GM19328 (cell line): ENCODE results near the gene CCDC13.

Source experiments
- ATAC-seq: cut with Tn5 transposase; IDR thresholded peaks from one replicate; pipeline ENCODE4 v1.9.1; 2021; ENCODE audit warnings: mild to moderate bottlenecking, moderate library complexity; ENCODE audit not compliant: unreplicated experiment

Gene CCDC13

DNA sequence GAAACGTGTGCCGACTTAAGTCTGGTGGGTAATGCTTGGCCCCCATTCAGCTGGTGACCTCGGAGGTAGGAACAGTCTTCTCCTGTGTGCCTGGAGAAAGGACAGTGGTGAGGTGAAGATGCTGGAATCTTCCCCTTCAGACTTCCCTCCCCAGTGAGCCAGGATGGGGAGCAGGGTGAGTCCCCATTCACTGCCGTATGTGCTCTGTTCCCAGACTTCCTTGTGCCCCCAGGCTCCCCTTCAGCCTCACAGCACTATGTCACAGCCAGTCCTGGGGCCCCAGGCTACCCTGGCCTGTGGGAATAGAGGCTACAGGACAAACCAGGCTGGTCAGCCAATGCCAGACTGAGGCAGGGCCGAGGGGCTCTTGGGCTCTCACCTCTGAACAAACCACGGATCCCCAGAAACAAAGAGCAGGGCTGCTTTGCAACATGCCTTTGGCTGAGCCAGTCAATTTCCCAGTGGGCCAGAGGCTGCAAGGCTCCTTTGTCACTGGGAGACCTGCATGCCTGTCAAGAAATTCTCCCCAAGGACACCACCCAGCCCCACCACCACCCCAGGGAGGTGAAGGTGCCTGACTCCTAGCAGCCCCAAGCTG lies 38.7 kb downstream of the CCDC13 start:
- no peak for ATAC-seq

DNA sequence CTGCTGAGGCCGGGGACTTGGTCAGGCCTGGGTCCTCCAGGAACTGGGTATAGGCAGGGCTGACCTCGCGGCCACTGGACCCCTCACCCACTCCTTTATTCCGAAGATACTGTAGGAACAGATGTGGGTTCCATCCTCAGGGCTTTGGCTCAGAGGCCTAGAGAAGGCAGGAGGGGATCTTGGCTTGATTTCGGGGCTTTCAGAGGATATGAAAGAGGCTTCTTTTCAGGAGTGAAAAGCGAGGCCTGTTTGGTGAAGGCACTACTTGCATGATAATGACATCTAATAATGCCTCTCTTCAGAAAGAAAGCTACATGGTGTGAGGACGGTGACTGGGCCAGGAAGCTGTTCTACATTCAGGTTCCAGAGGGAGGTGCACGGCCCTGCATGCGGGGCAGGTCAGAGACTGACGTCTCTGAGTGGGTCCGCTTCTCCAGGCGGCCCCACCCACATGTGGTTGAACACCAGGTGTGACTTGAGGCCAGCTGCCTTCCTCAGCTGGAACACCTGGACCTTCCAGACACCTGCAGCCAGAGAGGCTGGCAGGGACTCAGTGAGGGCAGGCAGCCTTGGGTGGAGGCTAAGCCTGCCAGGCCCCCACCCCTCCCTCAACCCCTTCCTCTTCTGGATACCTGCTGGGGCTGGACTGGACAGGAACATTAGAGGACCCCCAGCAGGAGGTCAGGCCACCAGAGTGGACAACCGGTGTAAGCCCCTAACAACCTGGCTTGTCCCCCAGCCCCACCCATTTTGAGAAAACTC lies 39.4 kb downstream of the CCDC13 start:
- no peak for ATAC-seq

DNA sequence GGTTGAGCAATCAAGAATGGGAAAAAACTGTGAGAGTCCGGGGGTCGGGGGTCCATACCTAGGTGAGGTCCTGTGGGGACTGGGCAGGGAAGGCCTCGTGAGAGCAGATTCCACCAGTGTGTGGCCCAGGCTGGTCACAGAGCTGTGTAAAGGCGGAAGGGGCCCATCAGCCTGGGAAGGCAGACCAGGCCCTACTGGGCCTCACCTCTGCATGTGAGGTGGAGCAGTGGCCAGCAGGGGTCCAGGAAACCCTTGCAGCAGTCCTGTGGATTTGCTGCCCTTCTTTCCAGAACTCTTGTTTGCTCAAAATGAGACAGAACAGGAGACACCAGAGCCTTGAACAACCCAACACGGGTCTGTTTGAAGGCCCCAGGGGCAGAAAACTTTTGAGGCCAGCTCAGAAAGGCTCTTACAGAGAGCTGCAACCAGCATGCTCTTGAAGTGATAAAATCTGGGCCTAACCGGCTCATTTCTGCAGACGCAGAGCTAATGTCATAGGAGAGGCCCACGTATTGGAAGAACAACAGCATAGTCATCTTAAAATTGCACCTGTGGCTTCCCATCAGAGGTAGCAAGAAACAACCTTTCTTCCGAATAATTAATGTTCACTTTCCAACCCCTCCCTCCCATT lies 40.1 kb downstream of the CCDC13 start:
- ATAC-seq, result no peak

GRCh38 chr3:42732196-42732828 lies 40.7 kb downstream of the CCDC13 start:
- ATAC-seq, result no peak

GRCh38 chr3:42731476-42732195 lies 41.4 kb downstream of the CCDC13 start:
- no peak for ATAC-seq

DNA sequence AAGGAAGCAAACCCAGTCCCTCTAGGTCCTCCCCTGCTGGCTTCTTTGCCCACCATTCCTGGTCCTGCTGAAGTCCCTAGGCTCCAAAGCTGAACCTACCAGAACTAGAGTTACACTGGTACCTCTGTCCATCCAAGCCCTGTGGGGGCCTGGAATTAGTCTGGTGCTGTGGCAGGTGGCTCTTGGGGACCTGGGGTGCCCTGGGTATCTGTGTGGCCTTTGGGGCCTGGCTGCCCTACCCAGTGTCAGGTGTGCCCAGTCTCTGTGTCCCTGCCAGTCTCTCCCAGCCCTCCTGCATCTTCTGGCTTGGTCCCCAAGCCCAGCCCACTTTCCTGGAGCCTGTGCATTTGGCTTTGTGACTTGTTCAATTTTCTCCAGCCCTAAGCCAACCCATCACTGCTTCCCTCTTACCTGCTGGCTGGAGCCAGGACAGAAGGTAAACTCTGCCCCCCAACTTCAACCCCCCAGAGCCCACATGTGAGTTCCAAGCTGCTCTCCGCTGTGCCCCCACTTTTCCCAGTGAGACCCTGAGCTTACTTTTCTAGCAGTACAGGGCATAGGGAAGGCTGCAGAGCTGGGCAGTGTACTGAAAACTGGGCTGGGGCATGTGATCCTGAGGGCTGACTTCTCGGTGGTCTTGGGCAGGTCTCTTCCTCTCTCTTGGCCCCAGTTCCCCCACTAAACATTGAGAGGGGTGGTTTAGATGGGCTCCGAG lies 42.2 kb downstream of the CCDC13 start:
- no peak for ATAC-seq

GRCh38 chr3:42730294-42730693 lies 42.8 kb downstream of the CCDC13 start:
- no peak for ATAC-seq

DNA sequence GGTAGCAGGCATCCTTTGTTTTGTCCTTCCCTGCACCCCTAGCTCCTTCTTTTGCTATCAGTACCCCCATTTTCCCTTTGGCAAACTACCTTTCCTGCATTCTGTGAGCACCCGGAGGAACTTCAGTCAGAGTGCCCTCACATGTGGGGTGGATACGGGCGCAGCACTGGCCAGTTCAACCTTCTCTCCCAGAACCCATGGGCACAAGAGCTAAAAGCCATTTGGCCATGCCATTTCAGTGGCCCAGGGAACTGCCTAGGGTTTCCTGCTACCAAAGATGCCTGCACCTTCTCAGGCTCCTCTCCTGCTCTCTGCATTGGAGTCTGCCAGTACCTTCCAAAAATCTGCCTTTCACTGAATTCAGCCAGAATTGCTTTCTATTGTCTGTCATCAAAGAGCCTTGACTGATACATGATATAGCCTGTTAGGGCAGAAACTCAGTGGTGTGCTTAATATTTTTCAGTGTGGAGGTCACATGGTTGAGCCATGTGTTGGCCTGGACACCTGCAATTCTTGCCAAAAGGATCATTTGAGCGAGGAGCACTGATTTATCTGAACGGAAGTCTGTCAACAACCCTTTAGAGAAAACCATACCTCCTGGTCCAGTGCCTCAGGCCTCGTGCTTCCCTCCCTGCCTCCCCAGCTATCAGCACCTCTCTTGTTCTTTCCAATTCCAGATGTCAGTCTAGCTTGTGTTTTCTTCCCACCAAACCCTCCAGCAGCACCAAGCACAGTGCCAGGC lies 43.5 kb downstream of the CCDC13 start:
- no peak for ATAC-seq

DNA sequence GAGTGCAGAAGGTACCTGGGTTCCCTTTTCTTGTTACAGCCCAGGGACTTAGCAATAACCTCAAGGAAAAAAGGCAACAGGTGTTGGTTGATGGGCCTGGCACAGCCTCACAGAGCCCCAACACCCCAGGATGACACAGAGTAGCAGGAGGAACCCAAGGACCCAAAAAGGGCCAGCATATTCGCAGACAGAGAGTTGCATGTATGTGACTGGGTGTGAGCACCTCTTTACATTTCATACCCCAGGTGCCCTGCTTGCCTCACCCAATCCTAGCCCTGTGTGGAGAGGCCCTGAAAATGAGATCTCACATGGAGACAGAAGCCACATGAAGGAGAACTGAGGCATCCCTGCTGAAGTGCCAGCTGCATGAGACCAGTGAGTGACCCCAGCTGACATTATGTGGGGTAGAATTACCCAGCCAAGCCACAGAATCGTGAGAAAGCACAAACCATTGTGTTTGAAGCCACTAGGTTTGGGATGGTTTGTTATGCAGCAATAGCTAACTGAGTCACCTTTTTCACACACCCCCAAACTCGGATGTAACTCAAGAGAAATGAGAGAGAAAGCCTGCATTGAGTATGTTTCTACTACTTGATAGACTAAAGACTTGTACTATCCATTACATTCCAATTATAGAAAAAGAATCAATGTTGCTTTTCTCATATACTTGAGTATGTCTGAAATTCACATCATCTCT lies 44.2 kb downstream of the CCDC13 start:
- ATAC-seq, result no peak

- ATAC-seq, result no peak
Measured at GRCh38 chr3:42728056-42728455, 45.0 kb downstream of the CCDC13 start.

- no peak for ATAC-seq
Measured at GRCh38 chr3:42725454-42725853, 47.6 kb downstream of the CCDC13 start.

- ATAC-seq, result no peak
Measured at GRCh38 chr3:42723219-42723618, 49.8 kb downstream of the CCDC13 start.
